K562 (cell line): Measurements from ENCODE around the gene SEMA5A. TPM values are rescaled to one million over a fixed set of nuclear protein-coding genes. Genes with fewer than 3 reads are reported as not detected.

Experiments used
- ATAC-seq: fragments of 200-7000 bp; cut with Tn5 transposase; 3 replicates; pipeline ENCODE4 v1.9.1; 2020; ENCODE audit warnings: moderate library complexity
- BruUV-seq: library from RNA; stranded (reverse); fragments of 400-500 nt; replicated peaks from 2 replicates; lab custom pipeline; 2021; lab: Mats Ljungman, UMichigan
- CTCF ChIA-PET: fragments of 300-600 bp; formaldehyde crosslinking; extraction: SDS; loops from one replicate; lab custom pipeline; 2021; ENCODE audit warnings: low intra/inter-chr PET ratio; lab: Yijun Ruan, JAX
- POLR2A ChIA-PET: fragments of 300-600, 350-650 bp; sonication (Branson Sonifier 250); formaldehyde crosslinking; extraction: SDS; loops from one replicate; lab custom pipeline; 2021; ENCODE audit warnings: antibody characterized with exemption, inconsistent platforms; lab: Yijun Ruan, JAX
- DNase-seq, 4 experiments: peaks; one replicate each; pipeline versions ENCODE4 v3.0.0 to v3.0.0-alpha.2; 2011 to 2018; ENCODE audit warnings: low spot score in 3 of 4, mixed read lengths in 3 of 4; ENCODE audit errors: extremely low read depth in 1 of 4
- FAIRE-seq: peaks from 2 replicates; lab custom pipeline; 2011; peaks lifted over from hg19 to GRCh38; lab: Jason Lieb, UNC
- H2AFZ ChIP-seq: 2 replicates; pipeline ENCODE4 v1.6.0; 2011; ENCODE audit warnings: low read depth, low read length, control low read depth, inconsistent platforms
- H3K27ac ChIP-seq: fragments of 200-600 bp; 3 replicates; pipeline ENCODE4 v1.8.0; 2011; ENCODE audit warnings: low read depth, mild to moderate bottlenecking, control low read depth, inconsistent platforms, low read length, moderate library complexity, mixed read lengths; ENCODE audit errors: extremely low read depth
- H3K27me3 ChIP-seq, 2 experiments: fragments of 300-600 bp in 1 of 2; 2 replicates in 1 of 2; 3 replicates in 1 of 2; pipeline versions ENCODE4 v1.6.0 to v1.8.0; 2011; ENCODE audit warnings: inconsistent platforms in 2 of 2, low read length in 2 of 2, mild to moderate bottlenecking in 1 of 2, mixed read lengths in 1 of 2, moderate library complexity in 1 of 2; ENCODE audit not compliant: control insufficient read depth in 2 of 2, insufficient read depth in 2 of 2
- H3K36me3 ChIP-seq: fragments of 300-600 bp; 3 replicates; pipeline ENCODE4 v1.8.0; 2011; ENCODE audit warnings: mild to moderate bottlenecking, low read length, inconsistent platforms; ENCODE audit not compliant: control insufficient read depth, insufficient read depth
- H3K4me1 ChIP-seq, 2 experiments: fragments of 200-600 bp in 1 of 2; replicated peaks in 1 of 2; 2 replicates in 1 of 2; 3 replicates in 1 of 2; pipeline versions ENCODE4 v1.5.1 to v1.8.0; 2011; ENCODE audit warnings: inconsistent platforms in 2 of 2, low read length in 2 of 2, mild to moderate bottlenecking in 1 of 2, mixed read lengths in 1 of 2, moderate library complexity in 1 of 2; ENCODE audit not compliant: control insufficient read depth in 2 of 2, insufficient read depth in 2 of 2
- H3K4me2 ChIP-seq: 2 replicates; pipeline ENCODE4 v1.6.1; 2011; ENCODE audit warnings: low read length, control low read depth, inconsistent platforms, mixed read lengths; ENCODE audit not compliant: insufficient read depth
- H3K4me3 ChIP-seq: fragments of 200-600 bp; sonication (generic), shearing (Covaris generic); 2 replicates; pipeline ENCODE4 v1.5.1; 2016; ENCODE audit warnings: control low read depth, inconsistent platforms
- H3K79me2 ChIP-seq: fragments of 200-600 bp; 3 replicates; pipeline ENCODE4 v1.8.0; 2011; ENCODE audit warnings: low read length, inconsistent platforms; ENCODE audit not compliant: control insufficient read depth, insufficient read depth
- H3K9ac ChIP-seq, 2 experiments: 2 replicates each; pipeline versions ENCODE4 v1.6.0 to v1.6.1; 2011; ENCODE audit warnings: low read depth in 2 of 2, low read length in 2 of 2, control low read depth in 1 of 2, inconsistent platforms in 1 of 2, mild to moderate bottlenecking in 1 of 2, mixed read lengths in 1 of 2; ENCODE audit not compliant: insufficient read depth in 1 of 2
- H3K9me1 ChIP-seq: one replicate; pipeline ENCODE4 v1.6.0; 2011; ENCODE audit warnings: inconsistent platforms, mild to moderate bottlenecking, low read length, moderate library complexity; ENCODE audit not compliant: control insufficient read depth, insufficient read depth
- H3K9me3 ChIP-seq: replicated peaks from 2 replicates; pipeline ENCODE4 v1.5.1; 2011; ENCODE audit warnings: low read depth, low read length, inconsistent platforms; ENCODE audit not compliant: control insufficient read depth, insufficient read depth
- H4K20me1 ChIP-seq: replicated peaks from 2 replicates; pipeline ENCODE4 v1.6.1; 2011; ENCODE audit warnings: low read length, inconsistent platforms, mixed read lengths; ENCODE audit not compliant: control insufficient read depth, insufficient read depth
- ATF7 ChIP-seq: fragments of 450-650 bp; IDR thresholded peaks from 2 replicates; pipeline ENCODE4 v1.7.1; 2014; ENCODE audit warnings: mild to moderate bottlenecking, moderate library complexity
- CCNT2 ChIP-seq: IDR thresholded peaks from 2 replicates; pipeline ENCODE4 v1.6.1; 2011; ENCODE audit warnings: borderline replicate concordance, low read depth, mild to moderate bottlenecking, moderate library complexity, mixed read lengths, low read length; ENCODE audit not compliant: insufficient read length; ENCODE audit errors: extremely low read depth
- CHD2 ChIP-seq: IDR thresholded peaks from 2 replicates; pipeline ENCODE4 v1.6.1; 2011; ENCODE audit warnings: low read depth, low read length
- CHD4 ChIP-seq: fragments of 200-600 bp; sonication (generic); IDR thresholded peaks from 3 replicates; pipeline ENCODE4 v1.6.1; 2012; ENCODE audit warnings: low read depth, mild to moderate bottlenecking, mixed read lengths, low read length, inconsistent platforms; ENCODE audit not compliant: insufficient read depth, insufficient replicate concordance, poor library complexity, severe bottlenecking
- CTCF ChIP-seq, 3 experiments: IDR thresholded peaks in 2 of 3; conservative IDR thresholded peaks in 1 of 3; 2 replicates each; pipeline ENCODE4 v1.5.1; 2011 to 2012; ENCODE audit warnings: low read length in 3 of 3, mild to moderate bottlenecking in 3 of 3, control low read depth in 2 of 3, improper control_type of control experiment in 1 of 3, inconsistent platforms in 1 of 3, low read depth in 1 of 3, mixed read lengths in 1 of 3, moderate library complexity in 1 of 3; ENCODE audit not compliant: insufficient read depth in 2 of 3
- DACH1 ChIP-seq: fragments of 450-650 bp; IDR thresholded peaks from 2 replicates; pipeline ENCODE4 v1.6.1; 2018; ENCODE audit not compliant: partially characterized antibody
- ERF ChIP-seq: fragments of 450-650 bp; formaldehyde crosslinking; IDR thresholded peaks from 2 replicates; pipeline ENCODE4 v1.4.0; 2020; ENCODE audit warnings: mild to moderate bottlenecking, mixed read lengths
- KLF6 ChIP-seq: fragments of 250-450 bp; sonication (Bioruptor Pico); IDR thresholded peaks from 2 replicates; pipeline ENCODE4 v1.4.0; 2020; ENCODE audit warnings: mild to moderate bottlenecking, moderate library complexity, borderline replicate concordance
- L3MBTL2 ChIP-seq: fragments of 450-650 bp; IDR thresholded peaks from 2 replicates; pipeline ENCODE4 v1.6.1; 2016; ENCODE audit warnings: mild to moderate bottlenecking, moderate library complexity
- MEF2A ChIP-seq: IDR thresholded peaks from 2 replicates; pipeline ENCODE4 v1.6.1; 2011; ENCODE audit warnings: low read depth, mild to moderate bottlenecking, low read length, moderate library complexity; ENCODE audit not compliant: control insufficient read depth
- MYBL2 ChIP-seq, 2 experiments: fragments of 450-650 bp in 1 of 2; sonication (generic) in 1 of 2; formaldehyde crosslinking in 1 of 2; IDR thresholded peaks; 2 replicates each; pipeline versions ENCODE4 v1.6.1 to v1.8.1; 2017 to 2022; ENCODE audit warnings: borderline replicate concordance in 1 of 2, inconsistent platforms in 1 of 2, low read depth in 1 of 2, mild to moderate bottlenecking in 1 of 2, missing genetic modification reagents in 1 of 2, moderate library complexity in 1 of 2
- PHF20 ChIP-seq: fragments of 450-650 bp; IDR thresholded peaks from 2 replicates; pipeline ENCODE4 v1.6.1; 2018; ENCODE audit not compliant: partially characterized antibody
- POLR3A ChIP-seq: IDR thresholded peaks from 2 replicates; pipeline ENCODE4 v1.6.1; 2011; ENCODE audit warnings: borderline replicate concordance, mild to moderate bottlenecking, moderate library complexity; ENCODE audit not compliant: insufficient read length, insufficient read depth; ENCODE audit errors: extremely low read depth
- SMAD1 ChIP-seq: fragments of 150-350 bp; IDR thresholded peaks from 2 replicates; pipeline ENCODE4 v1.6.1; 2014; ENCODE audit warnings: low read length, low read depth; ENCODE audit not compliant: partially characterized antibody
- SRSF9 ChIP-seq: fragments of 200-400 bp; formaldehyde crosslinking; IDR thresholded peaks from 2 replicates; pipeline ENCODE4 v1.6.1; 2017; ENCODE audit warnings: low read depth, low read length, borderline replicate concordance
- ZC3H4 ChIP-seq: sonication (generic); formaldehyde crosslinking; IDR thresholded peaks from 2 replicates; pipeline ENCODE4 v1.9.0; 2021; ENCODE audit warnings: missing genetic modification reagents, borderline replicate concordance
- ZFP30 ChIP-seq: fragments of 250-450 bp; sonication (Bioruptor Pico); IDR thresholded peaks from 2 replicates; pipeline ENCODE4 v1.8.0; 2022; ENCODE audit warnings: moderate library complexity, mild to moderate bottlenecking, inconsistent platforms, borderline replicate concordance
- ZNF133 ChIP-seq: fragments of 250-450 bp; sonication (Bioruptor Pico); IDR thresholded peaks from 2 replicates; pipeline ENCODE4 v1.4.0; 2020; ENCODE audit warnings: mild to moderate bottlenecking
- WGBS: fragments of 100-300 bp; shearing (Covaris generic); methylation state at CpG from one replicate; pipeline ENCODE4 v1.1.6; 2016; ENCODE audit warnings: low coverage, mixed read lengths; ENCODE audit not compliant: insufficient coverage; ENCODE audit errors: missing lambda C conversion rate; 5-methylcytosine and 5-hydroxymethylcytosine counted together
- in situ Hi-C: fragments of 300-500 bp; cut with MboI; formaldehyde crosslinking; loops from 4 replicates; pipeline ENCODE4 v1.15.0; 2018; ENCODE audit warnings: inconsistent platforms, mixed read lengths
- intact Hi-C: fragments of 100-400 bp; cut with micrococcal nuclease; formaldehyde crosslinking; loops from 2 replicates; pipeline ENCODE4 v1.14.2; 2022
- polyA plus RNA-seq, 8 experiments: library from polyadenylated mRNA; depleted of rRNA in 4 of 8; stranded (reverse) in 5 of 8; unstranded in 3 of 8; fragments of >200 nt; fragmentation: Nextera tagmentation in 2 of 8; fragmentation: Illumina TruSeq in 1 of 8; extraction: Ambion mirVana in 2 of 8; extraction: Trizol in 1 of 8; gene quantifications; 2 replicates each; pipeline versions ENCODE4 v1.2.1 to v1.2.3, GENCODE V29; 2011 to 2014; ENCODE audit warnings: inconsistent platforms in 1 of 8, missing spikeins in 1 of 8
- total RNA-seq, 7 experiments: library from RNA; depleted of rRNA in 6 of 7; stranded (reverse); fragments of >200 nt in 6 of 7; fragmentation: Illumina TruSeq in 2 of 7; extraction: Trizol in 2 of 7; gene quantifications; 2 replicates each; pipeline versions ENCODE4 v1.2.1 to v1.2.3, GENCODE V29; 2011 to 2021; ENCODE audit warnings: low replicate concordance in 1 of 7
- TF ChIP-seq, protein P1 (sequence below): fragments of 450-650 bp; formaldehyde crosslinking; IDR thresholded peaks from 2 replicates; pipeline ENCODE4 v1.4.0; 2020; ENCODE audit warnings: mild to moderate bottlenecking, moderate library complexity

SEMA5A gene
- total and polyA plus RNA-seq, 9 of the 15 experiments (the other 6 are each of a cell fraction or from before 2014, with no cell fraction given) = 0.02 TPM; not detected in 8

DNA sequence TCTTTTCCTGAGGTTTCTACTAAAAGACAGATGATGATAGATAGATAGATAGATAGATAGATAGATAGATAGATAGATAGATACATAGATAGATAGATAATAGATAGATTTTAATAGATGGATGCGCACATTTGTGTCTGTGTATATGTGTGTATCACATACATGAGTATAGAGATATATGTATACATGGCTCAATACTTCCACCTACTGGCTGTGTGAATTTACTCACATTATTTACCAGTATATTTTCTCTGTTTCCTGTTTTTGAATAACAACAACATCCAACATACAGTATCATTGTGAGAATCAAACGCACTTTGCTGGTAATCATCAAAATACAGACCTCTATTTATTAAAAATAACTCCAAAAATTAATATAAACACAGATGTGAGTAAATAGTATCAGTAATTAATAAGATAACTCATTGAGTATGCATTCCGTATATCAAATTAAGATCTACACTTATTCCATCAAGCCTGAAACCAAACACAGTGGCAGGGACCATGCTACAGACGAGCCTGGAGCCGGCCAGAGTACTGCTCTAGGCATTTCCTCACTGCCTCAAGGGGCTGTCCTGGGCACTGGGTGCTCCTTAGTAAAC is 338.0 kb downstream of the SEMA5A start:
- no TSS peak for BruUV-seq
- ChIA-PET CTCF (interaction anchor here (1.2 to 2.3 kb wide), 2 partner anchors 1280 to 1321 kb away, joined by 4 to 14 read pairs; no protein-coding TSS in a partner anchor), POLR2A (no interaction called here)
- DNase-seq (peak; percentile 18 to 68 (median 37)), FAIRE-seq (peak; percentile 57), ATAC-seq (peak; percentile 89)
- Histone ChIP-seq H3K9me1 (no peaks in the 10 kb centered on the region), H3K9me3 (no peaks in the 10 kb centered on the region), H3K79me2 (no peaks in the 10 kb centered on the region), H3K9ac (no peak overlapping the region), H3K4me3 (no peak overlapping the region), H3K4me2 (no peak overlapping the region), H3K27ac (no peak overlapping the region), H2AFZ (no peak overlapping the region), H3K4me1 (no peaks in the 10 kb centered on the region), H3K27me3 (no peaks in the 10 kb centered on the region), H3K36me3 (no peaks in the 10 kb centered on the region), H4K20me1 (no peaks in the 10 kb centered on the region)
- in situ Hi-C loops (loop anchor here (10.0 kb wide), 1 partner anchor 1283 kb away; no protein-coding TSS in a partner anchor), intact Hi-C loops (loop anchor here (2.0 to 10.0 kb wide), 2 partner anchors 453 to 1279 kb away; no protein-coding TSS in a partner anchor)
- WGBS = 4% methylated on average over 5 of the region's 5 CpGs
- no peak for TF ChIP-seq SMAD1
- TF ChIP-seq CTCF (IDR thresholded peaks at IDR 0.05 in 2 of 3, conservative IDR thresholded peaks at IDR 0.05 in 1 of 3; ENCODE audit: insufficient read depth in 2 of 3, low read depth in 1 of 3, low read length in 3 of 3) = peak; percentile 23 to 77 (median 25); a peak in 3 of 6 replicates
- TF ChIP-seq PHF20 = no peak
- no peak for TF ChIP-seq ZNF133
- TF ChIP-seq ERF (CRISPR knock-in tag) = no peak
- TF ChIP-seq DACH1 = peak; percentile 39
- no peak for TF ChIP-seq CHD4
- TF ChIP-seq POLR3A = no peak
- TF ChIP-seq, protein P1, sequence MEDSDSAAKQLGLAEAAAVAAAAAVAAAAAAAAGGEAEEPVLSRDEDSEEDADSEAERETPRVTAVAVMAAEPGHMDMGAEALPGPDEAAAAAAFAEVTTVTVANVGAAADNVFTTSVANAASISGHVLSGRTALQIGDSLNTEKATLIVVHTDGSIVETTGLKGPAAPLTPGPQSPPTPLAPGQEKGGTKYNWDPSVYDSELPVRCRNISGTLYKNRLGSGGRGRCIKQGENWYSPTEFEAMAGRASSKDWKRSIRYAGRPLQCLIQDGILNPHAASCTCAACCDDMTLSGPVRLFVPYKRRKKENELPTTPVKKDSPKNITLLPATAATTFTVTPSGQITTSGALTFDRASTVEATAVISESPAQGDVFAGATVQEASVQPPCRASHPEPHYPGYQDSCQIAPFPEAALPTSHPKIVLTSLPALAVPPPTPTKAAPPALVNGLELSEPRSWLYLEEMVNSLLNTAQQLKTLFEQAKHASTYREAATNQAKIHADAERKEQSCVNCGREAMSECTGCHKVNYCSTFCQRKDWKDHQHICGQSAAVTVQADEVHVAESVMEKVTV = peak; percentile 37; the same call in 1 of the 2 replicates
- no peak for TF ChIP-seq MEF2A
- TF ChIP-seq MYBL2 (IDR thresholded peaks at IDR 0.05; ENCODE audit: low read depth) = no peak
- TF ChIP-seq MYBL2 (CRISPR knock-in tag; IDR thresholded peaks at IDR 0.05; ENCODE audit: borderline replicate concordance) = no peak
- TF ChIP-seq KLF6 (CRISPR knock-in tag) = no peak
- TF ChIP-seq L3MBTL2 = no peak
- TF ChIP-seq SRSF9 = no peak
- no peak for TF ChIP-seq ZFP30 (CRISPR knock-in tag)
- TF ChIP-seq ATF7 = no peak
- TF ChIP-seq ZC3H4 = no peak
- no peak for TF ChIP-seq CHD2
- TF ChIP-seq CCNT2 = no peak
